Brain microvascular endothelial cell (primary cell): ENCODE results near the gene GPR150.

Source experiments
- DNase-seq: peaks from one replicate; pipeline ENCODE4 v3.0.0-alpha.2; 2020
- H3K27ac ChIP-seq: fragments of 250-450 bp; sonication (Bioruptor Pico); 2 replicates; pipeline ENCODE4 v1.5.1; 2020; ENCODE audit warnings: mild to moderate bottlenecking, moderate library complexity
- H3K27me3 ChIP-seq: fragments of 250-450 bp; sonication (Bioruptor Pico); replicated peaks from 2 replicates; pipeline ENCODE4 v1.5.1; 2020; ENCODE audit warnings: mild to moderate bottlenecking
- H3K36me3 ChIP-seq: fragments of 250-450 bp; sonication (Bioruptor Pico); replicated peaks from 2 replicates; pipeline ENCODE4 v1.5.1; 2020; ENCODE audit warnings: mild to moderate bottlenecking
- H3K4me3 ChIP-seq: 2 replicates; pipeline ENCODE4 v1.5.1; 2011; ENCODE audit warnings: low read depth, mild to moderate bottlenecking, control low read depth, low read length, moderate library complexity
- CTCF ChIP-seq: IDR thresholded peaks from 2 replicates; pipeline ENCODE4 v1.5.1; 2011; ENCODE audit warnings: low read depth, mild to moderate bottlenecking, moderate library complexity, low read length, control low read depth, inconsistent platforms; ENCODE audit errors: missing control alignments
- in situ Hi-C: cut with HindIII; loops from 2 replicates; pipeline ENCODE4 v1.10.0; 2017; ENCODE audit warnings: low sequenced_read_pairs, low pct_ligation_motif_present

GPR150 gene

GRCh38 chr5:95609711-95610110 lies 10.2 kb upstream of the GPR150 start:
- no peak overlapping the region for H3K4me3 ChIP-seq
- in situ Hi-C loops = no loop called here
- H3K27ac ChIP-seq = no peak overlapping the region
- DNase-seq = no peak
- H3K27me3 ChIP-seq = no peaks in the 10 kb centered on the region
- H3K36me3 ChIP-seq = no peaks in the 10 kb centered on the region
- no peak for TF ChIP-seq CTCF

- no peak overlapping the region for H3K4me3 ChIP-seq
- no peaks in the 10 kb centered on the region for H3K36me3 ChIP-seq
- in situ Hi-C loops = no loop called here
- H3K27ac ChIP-seq = no peak overlapping the region
- DNase-seq = no peak
- H3K27me3 ChIP-seq = no peaks in the 10 kb centered on the region
- no peak for TF ChIP-seq CTCF
Measured at GRCh38 chr5:95610546-95610945, 9.3 kb upstream of the GPR150 start.

GRCh38 chr5:95611396-95611795 lies 8.5 kb upstream of the GPR150 start:
- Histone ChIP-seq H3K36me3 (no peaks in the 10 kb centered on the region), H3K4me3 (no peak overlapping the region), H3K27ac (no peak overlapping the region), H3K27me3 (no peaks in the 10 kb centered on the region)
- no peak for DNase-seq
- in situ Hi-C loops = no loop called here
- no peak for TF ChIP-seq CTCF

- TF ChIP-seq CTCF = no peak
- DNase-seq = no peak
- in situ Hi-C loops = no loop called here
- Histone ChIP-seq H3K27me3 (no peaks in the 10 kb centered on the region), H3K36me3 (no peaks in the 10 kb centered on the region), H3K4me3 (no peak overlapping the region), H3K27ac (no peak overlapping the region)
Measured at GRCh38 chr5:95613514-95613913, 6.4 kb upstream of the GPR150 start.

- no peak for TF ChIP-seq CTCF
- in situ Hi-C loops = no loop called here
- Histone ChIP-seq H3K4me3 (no peak overlapping the region), H3K27ac (no peak overlapping the region), H3K36me3 (no peaks in the 10 kb centered on the region), H3K27me3 (no peaks in the 10 kb centered on the region)
- DNase-seq = no peak
Measured at GRCh38 chr5:95615164-95615467, 4.8 kb upstream of the GPR150 start.

- no peaks in the 10 kb centered on the region for H3K36me3 ChIP-seq
- H3K4me3 ChIP-seq = no peak overlapping the region
- no peak for TF ChIP-seq CTCF
- peak; percentile 79 for DNase-seq
- H3K27ac ChIP-seq = peak overlapping the region; percentile 87
- no peaks in the 10 kb centered on the region for H3K27me3 ChIP-seq
- in situ Hi-C loops = no loop called here
Measured at GRCh38 chr5:95617057-95617456, 2.8 kb upstream of the GPR150 start.
